Measurements from ENCODE around the gene ARHGEF1. TPM values are rescaled to one million over a fixed set of nuclear protein-coding genes. Genes with fewer than 3 reads are reported as not detected.

The ARHGEF1 gene
- total RNA-seq, 1 donor from 2014 or later, result 197 TPM

DNA sequence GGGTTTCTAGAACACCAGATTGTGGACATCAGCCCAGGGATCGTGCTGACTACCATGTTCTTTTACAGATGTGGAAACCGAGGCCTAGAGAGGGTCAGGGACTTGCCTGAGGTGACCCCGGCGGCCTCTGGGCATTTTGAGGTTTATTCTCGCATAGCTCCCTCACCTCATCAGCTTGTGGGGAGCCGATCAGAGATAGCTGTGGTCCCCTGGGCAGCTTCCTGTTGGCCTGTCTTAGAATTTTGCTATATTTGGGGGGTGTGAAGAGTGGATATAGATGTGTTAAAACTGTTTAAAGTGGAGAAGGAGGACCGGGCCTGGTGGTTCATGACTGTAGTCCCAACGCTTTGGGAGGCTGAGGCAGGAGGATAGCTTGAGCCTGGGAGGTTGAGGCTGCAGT lies 6.9 kb downstream of the ARHGEF1 start:
- Histone ChIP-seq H3K27ac (no peak overlapping the region), H3K4me1 (peaks cover 38% of the 10 kb centered on the region), H3K4me3 (no peak overlapping the region), H3K9me3 (no peaks in the 10 kb centered on the region), H3K27me3 (no peaks in the 10 kb centered on the region), H3K36me3 (peaks cover 50% of the 10 kb centered on the region)
- intact Hi-C loops (cut with DNase I), result no loop called here
- TF ChIP-seq, protein P1, sequence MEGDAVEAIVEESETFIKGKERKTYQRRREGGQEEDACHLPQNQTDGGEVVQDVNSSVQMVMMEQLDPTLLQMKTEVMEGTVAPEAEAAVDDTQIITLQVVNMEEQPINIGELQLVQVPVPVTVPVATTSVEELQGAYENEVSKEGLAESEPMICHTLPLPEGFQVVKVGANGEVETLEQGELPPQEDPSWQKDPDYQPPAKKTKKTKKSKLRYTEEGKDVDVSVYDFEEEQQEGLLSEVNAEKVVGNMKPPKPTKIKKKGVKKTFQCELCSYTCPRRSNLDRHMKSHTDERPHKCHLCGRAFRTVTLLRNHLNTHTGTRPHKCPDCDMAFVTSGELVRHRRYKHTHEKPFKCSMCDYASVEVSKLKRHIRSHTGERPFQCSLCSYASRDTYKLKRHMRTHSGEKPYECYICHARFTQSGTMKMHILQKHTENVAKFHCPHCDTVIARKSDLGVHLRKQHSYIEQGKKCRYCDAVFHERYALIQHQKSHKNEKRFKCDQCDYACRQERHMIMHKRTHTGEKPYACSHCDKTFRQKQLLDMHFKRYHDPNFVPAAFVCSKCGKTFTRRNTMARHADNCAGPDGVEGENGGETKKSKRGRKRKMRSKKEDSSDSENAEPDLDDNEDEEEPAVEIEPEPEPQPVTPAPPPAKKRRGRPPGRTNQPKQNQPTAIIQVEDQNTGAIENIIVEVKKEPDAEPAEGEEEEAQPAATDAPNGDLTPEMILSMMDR (IDR thresholded peaks at IDR 0.05), result no peak
- ATAC-seq (no peak), DNase-seq (no peak)

DNA sequence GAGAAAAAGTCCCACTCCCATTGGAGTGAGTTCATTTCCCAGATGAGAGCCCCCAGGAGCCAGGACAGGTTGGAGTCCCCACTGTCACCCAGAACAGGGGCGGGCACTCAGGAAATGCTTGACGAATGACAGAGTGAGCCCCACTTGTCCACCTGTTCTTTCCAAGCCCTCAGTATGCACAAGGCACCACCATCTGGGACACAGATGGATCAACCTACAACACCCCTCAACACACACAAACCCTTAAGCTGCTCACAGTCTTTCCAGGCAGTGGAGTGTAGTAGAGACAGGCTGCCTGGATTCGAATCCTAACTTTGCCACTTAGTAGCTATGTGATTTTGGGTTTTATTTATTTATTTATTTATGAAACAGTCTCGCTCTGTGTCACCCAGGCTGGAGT lies 8.0 kb downstream of the ARHGEF1 start:
- Histone ChIP-seq H3K36me3 (peaks cover 61% of the 10 kb centered on the region), H3K27ac (no peak overlapping the region), H3K4me3 (no peak overlapping the region), H3K9me3 (no peaks in the 10 kb centered on the region), H3K4me1 (peaks cover 27% of the 10 kb centered on the region), H3K27me3 (no peaks in the 10 kb centered on the region)
- DNase-seq, result no peak
- ATAC-seq, result no peak
- TF ChIP-seq, protein P1 (IDR thresholded peaks at IDR 0.05), result no peak
- intact Hi-C loops (cut with DNase I), result no loop called here

DNA sequence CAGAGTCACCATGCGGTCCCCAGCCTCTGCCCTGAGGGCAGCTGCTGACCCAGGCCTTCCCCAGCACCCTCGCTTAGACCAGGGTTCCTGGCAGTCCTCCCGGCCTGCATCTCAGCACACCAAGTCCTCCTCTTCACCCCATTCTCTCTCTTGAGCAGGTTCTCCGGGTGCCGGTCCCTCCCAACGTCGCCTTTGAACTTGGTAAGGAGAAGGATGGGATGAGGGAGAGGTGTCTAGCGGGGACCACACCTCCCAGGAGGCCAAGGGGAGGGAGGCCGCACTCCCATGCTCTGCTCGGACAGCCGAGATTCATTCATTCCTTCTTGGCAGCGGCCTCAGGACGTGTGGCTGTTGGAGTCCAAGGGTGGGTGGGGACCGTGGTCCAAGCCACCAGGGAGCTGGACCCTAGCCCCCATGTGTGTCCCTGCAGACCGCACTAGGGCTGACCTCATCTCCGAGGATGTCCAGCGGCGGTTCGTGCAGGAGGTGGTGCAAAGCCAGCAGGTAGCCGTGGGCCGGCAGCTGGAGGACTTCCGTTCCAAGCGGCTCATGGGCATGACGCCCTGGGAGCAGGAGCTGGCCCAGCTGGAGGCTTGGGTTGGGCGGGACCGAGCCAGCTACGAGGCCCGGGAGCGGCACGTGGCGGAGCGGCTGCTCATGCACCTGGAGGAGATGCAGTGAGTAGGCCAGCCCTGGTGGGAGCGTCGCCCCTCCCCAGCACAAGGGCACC lies 9.4 kb downstream of the ARHGEF1 start:
- TF ChIP-seq, protein P1 (IDR thresholded peaks at IDR 0.05), result no peak
- DNase-seq, result no peak
- ATAC-seq, result no peak
- intact Hi-C loops (cut with DNase I), result no loop called here
- no peaks in the 10 kb centered on the region for H3K27me3 ChIP-seq
- H3K4me3 ChIP-seq, result no peak overlapping the region
- peaks cover 67% of the 10 kb centered on the region for H3K36me3 ChIP-seq
- peaks cover 13% of the 10 kb centered on the region for H3K4me1 ChIP-seq
- H3K9me3 ChIP-seq, result no peaks in the 10 kb centered on the region
- no peak overlapping the region for H3K27ac ChIP-seq

DNA sequence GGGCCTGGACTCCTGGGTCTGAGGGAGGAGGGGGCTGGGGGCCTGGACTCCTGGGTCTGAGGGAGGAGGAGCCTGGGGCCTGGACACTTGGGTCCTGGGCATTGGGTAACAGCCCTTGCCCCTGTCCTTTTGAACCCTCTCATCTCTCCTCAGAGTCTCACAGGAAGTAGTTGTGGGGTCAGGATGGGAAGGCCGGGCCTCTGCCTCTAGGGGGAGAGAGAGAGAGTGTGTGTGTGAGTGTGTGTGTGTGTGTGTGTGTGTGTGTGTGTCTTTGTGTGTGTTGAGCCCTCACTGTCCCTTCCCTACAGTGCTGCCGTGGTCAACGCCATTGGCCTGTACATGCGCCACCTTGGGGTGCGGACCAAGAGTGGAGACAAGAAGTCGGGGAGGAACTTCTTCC lies 10.9 kb downstream of the ARHGEF1 start:
- ATAC-seq, result no peak

DNA sequence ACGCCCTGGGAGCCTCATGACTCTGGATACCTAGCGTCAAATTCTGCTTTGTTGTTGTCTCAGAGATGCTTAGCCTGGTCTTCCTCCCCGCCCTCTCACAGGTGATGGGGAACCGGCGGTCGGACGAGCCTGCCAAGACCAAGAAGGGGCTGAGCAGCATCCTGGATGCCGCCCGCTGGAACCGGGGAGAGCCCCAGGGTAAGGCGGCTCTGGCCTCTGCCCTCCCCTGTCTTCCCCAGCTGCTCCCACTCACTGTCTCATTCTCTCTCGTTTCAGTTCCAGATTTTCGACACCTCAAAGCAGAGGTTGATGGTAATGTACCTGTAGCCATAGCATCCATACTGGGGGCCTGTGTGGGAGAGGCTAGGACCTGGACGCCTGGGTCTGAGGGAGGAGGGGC lies 11.4 kb downstream of the ARHGEF1 start:
- ATAC-seq, result no peak
- no peak overlapping the region for H3K27ac ChIP-seq
- peaks cover 71% of the 10 kb centered on the region for H3K36me3 ChIP-seq

More for the DNA sequence above, 10.9 kb downstream of the ARHGEF1 start:
- intact Hi-C loops (cut with DNase I), result no loop called here
- no peak for DNase-seq
- no peaks in the 10 kb centered on the region for H3K27me3 ChIP-seq
- H3K4me1 ChIP-seq, result peaks cover under 1% of the 10 kb centered on the region
- TF ChIP-seq, protein P1 (IDR thresholded peaks at IDR 0.05), result no peak
- no peak overlapping the region for H3K4me3 ChIP-seq
- H3K27ac ChIP-seq, result no peak overlapping the region
- H3K9me3 ChIP-seq, result no peaks in the 10 kb centered on the region
- H3K36me3 ChIP-seq, result peaks cover 71% of the 10 kb centered on the region

More for the DNA sequence above, 11.4 kb downstream of the ARHGEF1 start:
- intact Hi-C loops (cut with DNase I), result no loop called here
- no peaks in the 10 kb centered on the region for H3K27me3 ChIP-seq
- no peak for DNase-seq
- no peak overlapping the region for H3K4me3 ChIP-seq
- H3K4me1 ChIP-seq, result no peaks in the 10 kb centered on the region
- TF ChIP-seq, protein P1 (IDR thresholded peaks at IDR 0.05), result no peak
- H3K9me3 ChIP-seq, result no peaks in the 10 kb centered on the region

Data from upper lobe of right lung (tissue), 1 donor.